ENCODE results near the gene RHOT2. TPM values are rescaled to one million over a fixed set of nuclear protein-coding genes. Genes with fewer than 3 reads are reported as not detected.
A peak's percentile ranks its signal among the peaks of the same experiment; 100 is the strongest.

Gene RHOT2
- total RNA-seq, 1 donor, result 44.0 TPM

GRCh38 chr16:679814-680624 is 12.1 kb downstream of the RHOT2 start, which contains the start of gene STUB1:
Gene STUB1, plus strand, starts transcription at chr16:680410. Its CDS starts 116 bp downstream, at chr16:680526.
- no peak for TF ChIP-seq CTCF (IDR thresholded peaks at IDR 0.05; ENCODE audit: insufficient read depth, low read depth, low read length)
- peak; percentile 93 for DNase-seq (ENCODE audit: low read depth)
- H3K4me3 ChIP-seq (ENCODE audit: low read depth, low read length), result peak within 1 kb of the TSS; percentile 79

GRCh38 chr16:680625-680945 is 12.7 kb downstream of the RHOT2 start:
- no peak for TF ChIP-seq CTCF (IDR thresholded peaks at IDR 0.05; ENCODE audit: insufficient read depth, low read depth, low read length)
- DNase-seq (ENCODE audit: low read depth), result no peak
- peak overlapping the region; percentile 79 for H3K4me3 ChIP-seq (ENCODE audit: low read depth, low read length)

GRCh38 chr16:680967-681745 is 13.2 kb downstream of the RHOT2 start:
- TF ChIP-seq CTCF (IDR thresholded peaks at IDR 0.05; ENCODE audit: insufficient read depth, low read depth, low read length), result peak; percentile 21
- DNase-seq (ENCODE audit: low read depth), result peak; percentile 42
- H3K4me3 ChIP-seq (ENCODE audit: low read depth, low read length), result peak overlapping the region; percentile 79

- DNase-seq (ENCODE audit: low read depth), result peak; percentile 24
- peak overlapping the region; percentile 79 for H3K4me3 ChIP-seq (ENCODE audit: low read depth, low read length)
- TF ChIP-seq CTCF (IDR thresholded peaks at IDR 0.05; ENCODE audit: insufficient read depth, low read depth, low read length), result no peak
Observed at GRCh38 chr16:681746-682427, 14.0 kb downstream of the RHOT2 start.

GRCh38 chr16:682493-683395 is 14.8 kb downstream of the RHOT2 start:
- H3K4me3 ChIP-seq (ENCODE audit: low read depth, low read length), result peak overlapping the region; percentile 60

More at GRCh38 chr16:682493-683395, 14.8 kb downstream of the RHOT2 start:
- DNase-seq (ENCODE audit: low read depth), result no peak
- no peak for TF ChIP-seq CTCF (IDR thresholded peaks at IDR 0.05; ENCODE audit: insufficient read depth, low read depth, low read length)
